Cortex of kidney (tissue), 1 donor: Measurements from ENCODE around the gene GLS.
"Not testable (repeated sequence)": the region's sequence is repeated elsewhere in the genome, so short reads cannot be mapped to it uniquely, and the experiment has no call there.

ENCODE experiments used
- DNase-seq: peaks from one replicate; lab custom pipeline; 2025; lab: John Stamatoyannopoulos, UW

The GLS gene

DNA sequence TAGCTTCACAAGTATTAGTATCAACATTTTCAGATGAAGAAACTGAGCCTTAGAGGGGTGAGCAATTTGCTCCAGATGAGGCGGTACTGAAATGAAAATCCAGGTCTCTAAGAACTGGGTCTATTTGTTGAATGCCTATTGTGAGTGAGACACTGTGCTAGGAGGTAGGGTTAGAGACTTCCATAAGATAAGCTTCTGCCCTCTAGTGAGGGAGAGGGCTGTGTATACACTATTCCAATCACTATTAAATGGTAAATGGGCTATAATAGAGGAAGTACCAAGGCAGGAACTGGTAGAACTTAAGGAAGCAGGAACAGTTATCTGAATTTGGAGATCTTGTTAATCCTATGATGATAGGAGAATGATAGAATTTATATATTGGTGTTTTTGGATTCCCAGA lies 23.6 kb upstream of the GLS start:
- DNase-seq, result no peak

- DNase-seq, result no peak
Measured at GRCh38 chr2:190858817-190859216, 21.8 kb upstream of the GLS start.

GRCh38 chr2:190859347-190860297 lies 21.0 kb upstream of the GLS start:
- DNase-seq, result no peak

DNA sequence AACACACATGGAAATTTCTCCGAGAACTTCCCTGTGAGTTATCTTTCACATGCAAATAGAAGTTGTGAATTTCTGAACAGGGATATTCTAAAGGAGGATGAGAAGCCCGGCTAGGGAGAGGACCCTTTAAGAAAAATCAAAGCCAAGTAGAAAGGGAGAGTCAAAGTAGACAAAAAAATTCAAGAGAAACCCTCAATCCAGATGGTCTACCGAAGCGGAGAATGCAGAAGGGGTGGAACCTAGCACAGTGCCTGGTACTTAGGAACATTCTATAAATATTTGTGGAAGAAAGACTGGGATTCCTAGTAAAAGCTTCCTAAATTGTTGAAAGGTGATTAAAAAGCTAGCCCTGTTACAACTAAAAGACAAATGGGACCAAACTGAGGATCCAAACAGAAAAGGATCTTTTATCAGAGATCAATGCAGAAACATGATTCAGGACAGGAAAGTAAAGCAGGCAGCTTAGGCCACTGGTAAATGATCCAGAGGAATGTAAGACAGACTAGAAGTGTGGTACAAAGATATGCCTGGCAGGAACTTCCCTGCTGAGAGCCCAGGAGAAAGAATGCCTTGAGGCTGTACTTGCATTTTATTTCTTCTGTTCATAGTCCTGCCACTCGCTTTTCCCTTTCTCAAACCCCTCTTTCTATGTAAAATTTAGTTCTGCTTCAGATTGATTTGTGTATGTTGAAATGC lies 19.5 kb upstream of the GLS start:
- no peak for DNase-seq

DNA sequence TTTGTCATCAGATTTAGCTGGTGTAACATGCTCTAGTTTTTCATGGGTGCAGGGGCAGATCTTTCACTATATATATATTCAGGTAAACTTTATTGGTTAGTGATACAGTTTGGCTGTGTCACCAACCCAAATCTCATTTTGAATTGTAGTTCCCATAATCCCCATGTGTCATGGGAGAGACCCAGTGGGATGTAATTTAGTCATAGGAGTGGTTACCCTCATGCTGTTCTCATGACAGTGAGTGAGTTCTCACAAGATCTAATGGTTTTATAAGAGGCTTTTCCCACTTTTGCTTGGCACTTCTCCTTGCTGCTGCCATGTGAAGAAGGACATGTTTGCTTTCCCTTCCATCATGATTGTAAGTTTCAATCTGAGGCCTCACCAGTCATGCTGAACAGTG lies 18.5 kb upstream of the GLS start:
- DNase-seq, result not testable (repeated sequence)

DNA sequence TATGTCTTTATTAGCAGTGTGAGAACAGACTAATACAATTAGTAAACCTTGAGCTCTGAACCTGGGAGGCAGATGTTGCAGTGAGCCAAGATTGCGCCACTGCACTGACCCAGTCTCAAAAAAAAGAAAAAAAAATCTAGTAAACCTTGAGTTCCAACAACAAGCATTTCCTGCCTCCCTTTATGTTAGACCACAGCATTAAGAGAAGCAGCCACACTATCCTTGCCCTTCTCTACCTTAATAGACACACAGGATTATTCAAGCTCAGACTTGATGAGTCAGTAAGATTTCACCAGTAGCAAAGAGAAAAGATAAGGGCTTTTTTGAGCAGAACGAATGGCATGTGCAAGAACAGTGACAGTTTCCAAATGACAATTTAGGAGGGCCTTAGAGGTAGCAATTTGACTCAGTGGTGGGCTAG lies 18.0 kb upstream of the GLS start:
- DNase-seq, result no peak

DNA sequence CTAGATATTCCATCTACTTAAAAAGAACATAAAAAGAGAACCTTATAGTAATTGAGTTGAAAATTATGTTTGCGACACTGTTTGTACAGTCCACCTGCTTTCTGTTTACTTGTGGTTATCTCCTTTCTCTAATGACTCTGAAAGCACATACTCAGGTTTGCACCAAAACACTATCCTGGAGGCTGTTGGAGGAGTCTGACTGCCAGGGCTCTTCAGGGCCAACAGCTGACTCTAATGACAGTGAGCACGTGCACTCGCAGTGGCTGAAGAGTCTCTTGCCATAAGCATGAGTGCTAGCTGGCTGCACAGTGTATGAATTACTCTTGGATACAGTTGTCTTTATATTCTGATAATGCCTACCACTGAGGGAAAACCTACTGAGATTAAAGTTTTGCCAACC lies 16.7 kb upstream of the GLS start:
- no peak for DNase-seq

- DNase-seq, result no peak
Measured at GRCh38 chr2:190864375-190864774, 16.2 kb upstream of the GLS start.

GRCh38 chr2:190867212-190867611 lies 13.4 kb upstream of the GLS start:
- DNase-seq, result no peak

DNA sequence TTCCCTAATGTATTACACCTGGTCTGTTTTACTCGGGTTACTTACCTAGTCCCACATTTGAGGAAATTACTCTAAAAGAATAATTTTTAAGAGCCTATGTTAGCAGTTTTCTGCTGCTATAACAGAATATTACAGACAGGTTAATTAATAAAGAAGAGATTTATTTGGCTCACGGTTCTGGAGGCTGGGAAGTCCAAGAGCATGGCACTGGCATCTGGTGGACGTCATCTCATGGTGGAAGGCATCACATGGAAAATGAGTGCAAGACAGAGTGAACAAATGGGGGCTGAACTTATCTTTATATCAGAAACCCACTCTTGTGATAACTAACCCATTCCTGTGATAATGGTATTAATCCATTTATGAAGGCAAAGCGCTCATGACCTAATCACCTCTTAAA lies 12.8 kb upstream of the GLS start:
- DNase-seq, result no peak

GRCh38 chr2:190869721-190870120 lies 10.9 kb upstream of the GLS start:
- no peak for DNase-seq

GRCh38 chr2:190873451-190873850 lies 7.2 kb upstream of the GLS start:
- not testable (repeated sequence) for DNase-seq

DNA sequence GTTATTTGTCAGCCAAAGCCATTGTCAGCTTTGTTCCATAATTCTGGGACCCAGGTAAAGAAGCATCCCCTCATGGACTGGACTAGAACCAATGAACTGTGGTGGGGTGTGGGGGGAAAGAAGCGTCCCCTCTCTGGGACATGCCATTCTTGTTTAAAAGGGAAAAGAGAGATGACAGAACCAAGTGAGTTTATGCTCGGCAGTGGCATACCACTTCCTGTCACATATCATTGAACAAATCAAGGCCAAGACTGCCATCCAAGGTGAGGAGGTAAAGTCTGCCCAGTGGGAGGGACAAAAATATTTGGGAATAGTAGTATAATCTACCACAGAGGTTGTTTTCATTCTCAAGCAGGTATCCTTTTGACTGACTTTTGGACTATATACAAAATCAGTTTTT lies 4.7 kb upstream of the GLS start:
- DNase-seq, result no peak

GRCh38 chr2:190876631-190877030 lies 4.0 kb upstream of the GLS start:
- DNase-seq, result no peak

GRCh38 chr2:190877436-190877835 lies 3.2 kb upstream of the GLS start:
- no peak for DNase-seq

DNA sequence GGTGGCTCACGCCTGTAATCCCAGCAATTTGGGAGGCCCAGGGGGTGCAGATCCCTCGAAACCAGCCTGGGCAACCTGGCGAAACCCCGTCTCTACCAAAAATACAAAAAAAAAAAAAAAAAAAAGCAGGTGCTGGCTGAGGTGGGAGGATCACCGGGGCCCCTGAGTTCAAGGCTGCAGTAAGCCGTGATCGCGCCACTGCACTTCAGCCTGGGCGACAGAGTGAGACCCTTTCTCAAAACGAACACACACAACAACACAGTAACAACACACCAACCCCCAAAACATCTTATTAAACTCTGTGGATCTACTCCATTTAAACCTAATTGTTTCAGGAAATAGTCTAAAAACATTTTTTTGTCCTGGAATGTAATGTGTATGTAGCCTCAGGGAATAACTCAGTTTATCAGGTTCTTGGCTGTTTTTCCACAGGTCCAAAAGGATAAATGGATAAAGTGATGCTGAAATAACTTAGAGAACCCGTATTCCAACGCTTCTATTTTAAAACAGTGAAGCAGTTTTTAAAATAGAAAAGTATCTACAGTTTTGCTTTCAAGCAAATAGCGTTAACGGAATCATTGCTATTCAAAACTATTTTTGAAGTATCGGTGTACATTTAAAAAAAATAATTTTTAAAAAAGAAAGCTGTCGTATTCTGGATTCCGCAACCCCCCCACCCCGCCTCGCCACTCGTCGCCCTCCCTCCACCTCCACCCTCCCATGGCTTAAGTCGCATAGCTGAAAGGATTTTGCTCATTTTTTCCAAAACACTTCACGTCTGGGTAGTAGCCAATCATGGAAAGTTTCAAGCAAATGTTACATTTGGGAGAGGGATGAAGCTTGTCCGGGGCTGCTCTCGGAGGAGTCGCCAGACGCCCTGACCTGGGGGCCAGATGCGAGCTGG lies 895 bp upstream of the GLS start:
- no peak for DNase-seq

DNA sequence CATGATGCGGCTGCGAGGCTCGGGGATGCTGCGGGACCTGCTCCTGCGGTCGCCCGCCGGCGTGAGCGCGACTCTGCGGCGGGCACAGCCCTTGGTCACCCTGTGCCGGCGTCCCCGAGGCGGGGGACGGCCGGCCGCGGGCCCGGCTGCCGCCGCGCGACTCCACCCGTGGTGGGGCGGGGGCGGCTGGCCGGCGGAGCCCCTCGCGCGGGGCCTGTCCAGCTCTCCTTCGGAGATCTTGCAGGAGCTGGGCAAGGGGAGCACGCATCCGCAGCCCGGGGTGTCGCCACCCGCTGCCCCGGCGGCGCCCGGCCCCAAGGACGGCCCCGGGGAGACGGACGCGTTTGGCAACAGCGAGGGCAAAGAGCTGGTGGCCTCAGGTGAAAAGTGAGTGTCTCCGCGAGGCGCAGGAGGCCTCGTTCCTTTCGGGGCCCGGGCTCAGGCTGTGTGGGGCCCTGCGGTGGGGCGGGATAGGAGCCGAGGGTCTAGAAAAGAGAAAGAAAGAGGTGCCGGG lies 520 bp downstream of the GLS start:
- no peak for DNase-seq

- no peak for DNase-seq
Measured at GRCh38 chr2:190881598-190882410, 1.2 kb downstream of the GLS start.

- DNase-seq, result no peak
Measured at GRCh38 chr2:190882411-190882766, 1.8 kb downstream of the GLS start.

DNA sequence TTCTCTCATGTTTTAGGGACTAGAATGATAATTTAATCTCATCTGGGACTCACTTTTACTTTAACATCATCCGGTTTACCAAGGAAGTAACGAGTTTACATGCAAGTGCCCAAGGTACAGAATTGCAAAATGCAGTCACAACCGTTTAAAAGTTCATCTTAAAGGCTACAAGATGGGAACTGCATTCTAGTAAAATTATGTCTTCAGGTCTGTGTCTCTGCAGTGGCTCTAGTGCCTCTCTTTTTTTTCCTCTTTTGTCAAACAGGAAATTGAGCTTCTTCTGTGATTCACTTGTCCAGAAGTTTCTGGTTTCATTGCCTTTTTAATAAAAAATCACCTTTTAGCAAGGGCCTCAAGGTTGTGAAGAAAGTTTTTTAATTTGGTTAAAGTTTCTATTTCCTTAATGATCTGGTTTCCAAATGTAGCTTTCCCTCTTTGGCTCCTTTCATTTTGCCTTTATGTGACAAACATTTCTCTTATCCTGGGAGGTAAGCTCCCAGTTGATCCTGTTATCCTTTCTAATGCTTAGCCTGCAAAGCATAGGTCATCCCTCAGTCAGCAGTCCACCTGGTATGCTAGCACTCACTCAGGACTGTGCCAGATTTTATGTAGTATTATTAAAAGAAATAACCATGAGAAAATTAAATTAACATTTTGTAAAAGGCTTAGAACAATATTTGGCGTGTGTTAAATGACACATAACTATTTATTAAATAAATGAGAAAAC lies 2.4 kb downstream of the GLS start:
- no peak for DNase-seq

DNA sequence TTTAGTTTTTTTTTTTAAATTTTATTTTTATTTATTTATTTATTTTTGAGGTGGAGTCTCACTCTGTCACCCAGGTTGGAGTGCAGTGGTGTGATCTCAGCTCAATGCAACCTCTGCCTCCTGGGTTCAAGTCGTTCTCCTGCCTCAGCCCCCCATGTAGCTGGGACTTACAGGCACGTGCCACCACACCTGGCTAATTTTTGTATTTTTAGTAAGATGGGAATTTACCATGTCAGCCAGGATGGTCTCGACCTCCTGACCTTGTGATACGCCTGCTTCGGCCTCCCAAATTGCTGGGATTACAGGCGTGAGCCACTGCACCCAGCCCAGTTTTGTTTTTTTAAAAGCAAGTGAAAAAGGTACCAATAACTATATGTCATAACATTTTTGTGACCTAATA lies 5.2 kb downstream of the GLS start:
- not testable (repeated sequence) for DNase-seq
